Endothelial cell of umbilical vein (primary cell): ENCODE data around the gene DMXL1.

Experiments
- CTCF ChIP-seq, 2 donors: IDR thresholded peaks; 1 replicate in 1 of 2; 2 replicates in 1 of 2; pipeline ENCODE4 v1.5.1; 2011; ENCODE audit warnings: low read length in 2 of 2, mild to moderate bottlenecking in 2 of 2, moderate library complexity in 2 of 2, control low read depth in 1 of 2, inconsistent platforms in 1 of 2, low read depth in 1 of 2; ENCODE audit not compliant: insufficient read depth in 1 of 2; ENCODE audit errors: extremely low read depth in 1 of 2
- EZH2 ChIP-seq: IDR thresholded peaks from 2 replicates; pipeline ENCODE4 v1.6.1; 2012; ENCODE audit warnings: borderline replicate concordance, low read depth, mild to moderate bottlenecking, moderate library complexity, low read length, inconsistent platforms; ENCODE audit not compliant: severe bottlenecking
- FOS ChIP-seq: IDR thresholded peaks from 2 replicates; pipeline ENCODE4 v1.6.1; 2011; ENCODE audit warnings: mild to moderate bottlenecking, low read length, moderate library complexity, borderline replicate concordance; ENCODE audit not compliant: insufficient read depth
- MAX ChIP-seq: IDR thresholded peaks from 2 replicates; pipeline ENCODE4 v1.6.1; 2011; ENCODE audit not compliant: insufficient read depth, insufficient read length
- POLR2A ChIP-seq: IDR thresholded peaks from 2 replicates; pipeline ENCODE4 v1.6.1; 2012; ENCODE audit warnings: low read depth, mild to moderate bottlenecking, control low read depth, low read length
- POLR2AphosphoS5 ChIP-seq: IDR thresholded peaks from 2 replicates; pipeline ENCODE4 v1.6.1; 2012; ENCODE audit warnings: low read depth, mild to moderate bottlenecking, control low read depth, low read length, moderate library complexity; ENCODE audit not compliant: insufficient read depth

- TF ChIP-seq FOS, result no peak
- TF ChIP-seq POLR2A, result no peak
- no peak for TF ChIP-seq MAX
- no peak for TF ChIP-seq EZH2
- TF ChIP-seq CTCF (IDR thresholded peaks at IDR 0.05; ENCODE audit: extremely low read depth in 1 of 2, insufficient read depth in 1 of 2, low read depth in 1 of 2, low read length in 2 of 2), result no peak
- no peak for TF ChIP-seq POLR2AphosphoS5
Observed at GRCh38 chr5:119166026-119166425, 95.1 kb downstream of the DMXL1 start.
